Measurements from ENCODE around the gene LACTB. TPM values are rescaled to one million over a fixed set of nuclear protein-coding genes. Genes with fewer than 3 reads are reported as not detected.

Gene LACTB
- total RNA-seq, 1 experiment from 2014 or later, result 17.2 TPM

DNA sequence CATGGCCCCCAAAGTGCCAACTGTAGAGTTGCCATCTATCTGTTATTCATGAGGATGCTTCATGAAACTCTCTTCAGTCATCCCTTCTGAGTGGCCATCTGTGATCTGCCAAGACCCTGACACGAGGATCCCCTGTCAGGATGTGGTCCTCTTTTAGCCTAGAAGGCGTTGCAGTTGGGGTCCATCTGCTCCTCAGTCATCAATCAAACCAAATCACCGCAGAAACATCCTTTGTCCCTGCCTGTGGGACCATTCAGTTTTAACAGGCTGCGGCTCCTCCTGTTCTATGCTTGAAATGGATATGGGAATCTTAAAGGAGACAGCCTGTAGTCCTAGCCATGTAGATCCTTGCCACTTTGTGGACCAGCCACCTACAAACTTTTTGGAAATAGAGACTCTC lies 41.6 kb downstream of the LACTB start:
- no peak for ATAC-seq
- Mint-ChIP-seq H3K4me1 (peaks cover 9% of the 10 kb centered on the region), H3K36me3 (peaks cover 6% of the 10 kb centered on the region), H3K27ac (no peak overlapping the region), H3K9me3 (peaks cover 5% of the 10 kb centered on the region), H3K27me3 (ENCODE audit: low read depth) (no peaks in the 10 kb centered on the region), H3K4me3 (no peak overlapping the region)
- TF ChIP-seq TP53 (CRISPR knock-in tag; IDR thresholded peaks at IDR 0.05) (no peak), ZNF121 (CRISPR knock-in tag; IDR thresholded peaks at IDR 0.05) (no peak), TEAD1 (CRISPR knock-in tag; IDR thresholded peaks at IDR 0.05) (no peak)
- ChIA-PET POLR2A (interaction anchor here (0.7 kb wide), 1 partner anchor 160 kb away, joined by 3 read pairs; no protein-coding TSS in a partner anchor), CTCF (no interaction called here)
- DNase-seq (ENCODE audit: low spot score), result no peak

DNA sequence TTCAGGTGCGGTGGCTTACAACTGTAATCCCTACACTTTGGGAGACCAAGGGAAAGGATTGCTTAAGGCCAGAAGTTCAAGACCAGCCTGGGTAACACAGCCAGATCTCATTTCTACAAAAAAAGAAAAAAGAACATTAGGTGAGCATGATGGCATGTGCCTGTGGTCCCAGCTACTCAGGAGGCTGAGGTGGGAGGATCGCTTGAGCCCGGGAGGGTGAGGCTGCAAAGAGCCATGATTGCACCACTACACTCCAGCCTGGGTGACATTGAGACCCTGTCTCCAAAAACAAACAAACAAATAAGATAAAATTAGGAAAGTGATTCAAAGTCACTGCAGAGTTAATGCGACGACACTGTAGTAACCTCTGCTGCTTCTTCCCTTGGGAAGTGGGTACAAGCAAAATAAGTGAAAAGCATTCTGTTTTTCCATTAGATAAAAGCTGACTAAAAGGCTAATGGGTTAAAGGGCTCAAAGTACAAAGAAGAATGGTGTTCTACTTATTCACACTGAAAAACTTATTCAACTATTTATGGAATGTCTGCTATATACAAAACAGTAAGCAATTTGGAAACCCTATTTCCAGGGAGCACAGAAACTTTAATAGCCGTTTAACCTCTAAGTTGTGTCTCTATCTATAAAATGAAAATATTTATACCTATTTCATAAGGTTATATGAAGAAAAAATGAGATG lies 43.7 kb downstream of the LACTB start:
- ChIA-PET CTCF (interaction anchor here (0.7 to 1.4 kb wide), 2 partner anchors 13 to 310 kb away, joined by 3 to 4 read pairs; no protein-coding TSS in a partner anchor), POLR2A (no interaction called here)
- ATAC-seq (no peak), DNase-seq (ENCODE audit: low spot score) (no peak)
- TF ChIP-seq, protein P1, sequence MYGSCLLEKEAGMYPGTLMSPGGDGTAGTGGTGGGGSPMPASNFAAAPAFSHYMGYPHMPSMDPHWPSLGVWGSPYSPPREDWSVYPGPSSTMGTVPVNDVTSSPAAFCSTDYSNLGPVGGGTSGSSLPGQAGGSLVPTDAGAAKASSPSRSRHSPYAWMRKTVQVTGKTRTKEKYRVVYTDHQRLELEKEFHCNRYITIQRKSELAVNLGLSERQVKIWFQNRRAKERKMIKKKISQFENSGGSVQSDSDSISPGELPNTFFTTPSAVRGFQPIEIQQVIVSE (CRISPR knock-in tag; IDR thresholded peaks at IDR 0.05; ENCODE audit: borderline replicate concordance), result no peak
- TF ChIP-seq FOXP1 (CRISPR knock-in tag; IDR thresholded peaks at IDR 0.05; ENCODE audit: borderline replicate concordance) (no peak), OVOL2 (CRISPR knock-in tag; IDR thresholded peaks at IDR 0.05; ENCODE audit: borderline replicate concordance) (no peak), GABPB1 (CRISPR knock-in tag; IDR thresholded peaks at IDR 0.05) (no peak), ATF1 (CRISPR knock-in tag; IDR thresholded peaks at IDR 0.05) (no peak), ZNF121 (CRISPR knock-in tag; IDR thresholded peaks at IDR 0.05) (no peak), ELF4 (CRISPR knock-in tag; IDR thresholded peaks at IDR 0.05; ENCODE audit: low read depth) (no peak), PRDM15 (CRISPR knock-in tag; IDR thresholded peaks at IDR 0.05) (no peak), TP53 (CRISPR knock-in tag; IDR thresholded peaks at IDR 0.05) (no peak), NFATC4 (CRISPR knock-in tag; IDR thresholded peaks at IDR 0.05) (no peak), AR (CRISPR knock-in tag; IDR thresholded peaks at IDR 0.05) (no peak), NFYB (CRISPR knock-in tag; conservative IDR thresholded peaks at IDR 0.05; ENCODE audit: low read depth) (no peak)
- TF ChIP-seq, protein P2, sequence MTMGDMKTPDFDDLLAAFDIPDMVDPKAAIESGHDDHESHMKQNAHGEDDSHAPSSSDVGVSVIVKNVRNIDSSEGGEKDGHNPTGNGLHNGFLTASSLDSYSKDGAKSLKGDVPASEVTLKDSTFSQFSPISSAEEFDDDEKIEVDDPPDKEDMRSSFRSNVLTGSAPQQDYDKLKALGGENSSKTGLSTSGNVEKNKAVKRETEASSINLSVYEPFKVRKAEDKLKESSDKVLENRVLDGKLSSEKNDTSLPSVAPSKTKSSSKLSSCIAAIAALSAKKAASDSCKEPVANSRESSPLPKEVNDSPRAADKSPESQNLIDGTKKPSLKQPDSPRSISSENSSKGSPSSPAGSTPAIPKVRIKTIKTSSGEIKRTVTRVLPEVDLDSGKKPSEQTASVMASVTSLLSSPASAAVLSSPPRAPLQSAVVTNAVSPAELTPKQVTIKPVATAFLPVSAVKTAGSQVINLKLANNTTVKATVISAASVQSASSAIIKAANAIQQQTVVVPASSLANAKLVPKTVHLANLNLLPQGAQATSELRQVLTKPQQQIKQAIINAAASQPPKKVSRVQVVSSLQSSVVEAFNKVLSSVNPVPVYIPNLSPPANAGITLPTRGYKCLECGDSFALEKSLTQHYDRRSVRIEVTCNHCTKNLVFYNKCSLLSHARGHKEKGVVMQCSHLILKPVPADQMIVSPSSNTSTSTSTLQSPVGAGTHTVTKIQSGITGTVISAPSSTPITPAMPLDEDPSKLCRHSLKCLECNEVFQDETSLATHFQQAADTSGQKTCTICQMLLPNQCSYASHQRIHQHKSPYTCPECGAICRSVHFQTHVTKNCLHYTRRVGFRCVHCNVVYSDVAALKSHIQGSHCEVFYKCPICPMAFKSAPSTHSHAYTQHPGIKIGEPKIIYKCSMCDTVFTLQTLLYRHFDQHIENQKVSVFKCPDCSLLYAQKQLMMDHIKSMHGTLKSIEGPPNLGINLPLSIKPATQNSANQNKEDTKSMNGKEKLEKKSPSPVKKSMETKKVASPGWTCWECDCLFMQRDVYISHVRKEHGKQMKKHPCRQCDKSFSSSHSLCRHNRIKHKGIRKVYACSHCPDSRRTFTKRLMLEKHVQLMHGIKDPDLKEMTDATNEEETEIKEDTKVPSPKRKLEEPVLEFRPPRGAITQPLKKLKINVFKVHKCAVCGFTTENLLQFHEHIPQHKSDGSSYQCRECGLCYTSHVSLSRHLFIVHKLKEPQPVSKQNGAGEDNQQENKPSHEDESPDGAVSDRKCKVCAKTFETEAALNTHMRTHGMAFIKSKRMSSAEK (CRISPR knock-in tag; IDR thresholded peaks at IDR 0.05; ENCODE audit: borderline replicate concordance), result no peak
- no peaks in the 10 kb centered on the region for H3K9me3 Mint-ChIP-seq
- H3K4me3 Mint-ChIP-seq, result no peak overlapping the region
- peaks cover 8% of the 10 kb centered on the region for H3K4me1 Mint-ChIP-seq
- H3K36me3 Mint-ChIP-seq, result no peaks in the 10 kb centered on the region; the same call in 1 of the 2 replicates
- no peaks in the 10 kb centered on the region for H3K27me3 Mint-ChIP-seq (ENCODE audit: low read depth)
- H3K27ac Mint-ChIP-seq, result no peak overlapping the region
